ENCODE measurements around the gene UBE2I.
"Not testable (repeated sequence)": the region's sequence is repeated elsewhere in the genome, so short reads cannot be mapped to it uniquely, and the experiment has no call there.

- TF ChIP-seq CTCF (IDR thresholded peaks at IDR 0.05); ZFX (IDR thresholded peaks at IDR 0.05; ENCODE audit: borderline replicate concordance): not testable (repeated sequence)
Measured at GRCh38 chr16:1296688-1297017, 12.8 kb upstream of the UBE2I start.
